ENCODE measurements around the gene SPAM1. TPM values are rescaled to one million over a fixed set of nuclear protein-coding genes. Genes with fewer than 3 reads are reported as not detected.
A peak's percentile ranks its signal among the peaks of the same experiment; 100 is the strongest.

Gene SPAM1
- total RNA-seq, 3 donors from 2014 or later, result not detected

DNA sequence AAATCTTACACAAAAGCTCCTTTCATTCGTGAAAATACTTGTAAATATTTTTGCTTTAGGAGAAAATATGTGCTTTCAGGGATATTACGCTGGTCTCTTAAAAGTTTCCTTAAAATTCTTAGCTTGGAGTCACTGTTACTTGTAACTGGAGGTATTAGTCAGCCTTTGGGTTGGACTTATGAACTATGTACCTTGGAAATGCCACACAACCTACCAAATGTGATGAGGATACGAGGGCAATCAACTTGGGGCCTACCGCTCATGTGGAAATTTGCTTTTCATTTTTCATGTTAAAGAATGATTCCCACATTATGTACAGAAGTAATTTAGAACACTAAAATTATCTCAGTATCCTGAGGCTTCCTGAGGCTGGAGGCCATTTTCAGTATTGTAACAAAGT is 23.1 kb downstream of the SPAM1 start:
- intact Hi-C loops (cut with DNase I, micrococcal nuclease), result no loop called here
- TF ChIP-seq, protein P1, sequence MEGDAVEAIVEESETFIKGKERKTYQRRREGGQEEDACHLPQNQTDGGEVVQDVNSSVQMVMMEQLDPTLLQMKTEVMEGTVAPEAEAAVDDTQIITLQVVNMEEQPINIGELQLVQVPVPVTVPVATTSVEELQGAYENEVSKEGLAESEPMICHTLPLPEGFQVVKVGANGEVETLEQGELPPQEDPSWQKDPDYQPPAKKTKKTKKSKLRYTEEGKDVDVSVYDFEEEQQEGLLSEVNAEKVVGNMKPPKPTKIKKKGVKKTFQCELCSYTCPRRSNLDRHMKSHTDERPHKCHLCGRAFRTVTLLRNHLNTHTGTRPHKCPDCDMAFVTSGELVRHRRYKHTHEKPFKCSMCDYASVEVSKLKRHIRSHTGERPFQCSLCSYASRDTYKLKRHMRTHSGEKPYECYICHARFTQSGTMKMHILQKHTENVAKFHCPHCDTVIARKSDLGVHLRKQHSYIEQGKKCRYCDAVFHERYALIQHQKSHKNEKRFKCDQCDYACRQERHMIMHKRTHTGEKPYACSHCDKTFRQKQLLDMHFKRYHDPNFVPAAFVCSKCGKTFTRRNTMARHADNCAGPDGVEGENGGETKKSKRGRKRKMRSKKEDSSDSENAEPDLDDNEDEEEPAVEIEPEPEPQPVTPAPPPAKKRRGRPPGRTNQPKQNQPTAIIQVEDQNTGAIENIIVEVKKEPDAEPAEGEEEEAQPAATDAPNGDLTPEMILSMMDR (IDR thresholded peaks at IDR 0.05), result no peak
- DNase-seq (no peak), ATAC-seq (peak; percentile 56)
- Histone ChIP-seq H3K36me3 (ENCODE audit: low read depth) (no peaks in the 10 kb centered on the region), H3K9me3 (no peaks in the 10 kb centered on the region), H3K4me3 (no peak overlapping the region), H3K4me1 (ENCODE audit: low read depth) (no peaks in the 10 kb centered on the region)

DNA sequence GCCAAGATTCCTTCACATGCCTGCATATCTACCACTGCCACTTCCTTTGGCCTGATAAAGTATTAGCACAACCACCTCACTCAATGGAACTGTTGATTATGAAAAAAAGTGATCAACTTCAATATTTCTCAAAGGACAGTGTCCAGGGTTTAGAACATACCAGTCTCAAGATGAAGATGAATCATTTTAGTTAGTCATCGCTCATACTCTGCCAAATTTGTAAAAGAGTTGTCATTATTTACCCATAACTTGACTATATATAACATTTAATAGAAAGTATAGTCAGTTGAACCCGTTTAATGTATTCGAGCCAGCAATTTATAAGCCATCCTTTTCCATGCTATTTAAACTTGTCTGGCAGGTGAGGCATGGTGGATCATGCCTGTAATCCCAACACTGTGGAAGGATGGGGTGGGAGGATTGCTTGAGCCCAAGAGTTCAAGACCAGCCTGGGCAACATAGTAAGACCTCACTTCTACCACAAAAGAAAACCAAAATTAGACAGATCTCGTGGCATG is 33.2 kb downstream of the SPAM1 start:
- TF ChIP-seq, protein P1 (IDR thresholded peaks at IDR 0.05), result no peak
- no peaks in the 10 kb centered on the region for H3K36me3 ChIP-seq (ENCODE audit: low read depth)
- no peaks in the 10 kb centered on the region for H3K9me3 ChIP-seq
- H3K4me1 ChIP-seq (ENCODE audit: low read depth), result no peaks in the 10 kb centered on the region
- ATAC-seq (no peak), DNase-seq (no peak)
- intact Hi-C loops (cut with DNase I, micrococcal nuclease), result no loop called here
- no peak overlapping the region for H3K4me3 ChIP-seq

DNA sequence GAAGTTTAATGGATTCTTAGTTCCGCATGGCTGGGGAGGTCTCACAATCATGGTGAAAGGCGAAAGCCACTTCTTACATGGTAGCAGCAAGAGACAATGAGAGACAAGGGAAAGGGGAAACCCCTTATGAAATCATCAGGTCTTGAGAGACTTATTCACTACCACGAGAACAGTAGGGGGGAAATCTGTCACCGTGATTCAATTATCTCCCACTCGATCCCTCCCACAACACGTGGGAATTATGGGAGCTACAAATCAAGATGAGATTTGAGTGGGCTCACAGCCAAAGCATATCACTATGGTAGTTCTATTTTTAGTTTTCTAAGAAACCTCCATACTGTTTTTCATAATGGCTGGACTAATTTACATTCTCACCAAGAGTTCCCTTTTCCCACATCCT is 36.7 kb downstream of the SPAM1 start:
- H3K9me3 ChIP-seq, result no peaks in the 10 kb centered on the region
- no peak overlapping the region for H3K4me3 ChIP-seq
- DNase-seq (no peak), ATAC-seq (no peak)
- TF ChIP-seq, protein P1 (IDR thresholded peaks at IDR 0.05), result no peak
- no peaks in the 10 kb centered on the region for H3K36me3 ChIP-seq (ENCODE audit: low read depth)
- H3K4me1 ChIP-seq (ENCODE audit: low read depth), result no peaks in the 10 kb centered on the region
- intact Hi-C loops (cut with DNase I, micrococcal nuclease), result no loop called here

DNA sequence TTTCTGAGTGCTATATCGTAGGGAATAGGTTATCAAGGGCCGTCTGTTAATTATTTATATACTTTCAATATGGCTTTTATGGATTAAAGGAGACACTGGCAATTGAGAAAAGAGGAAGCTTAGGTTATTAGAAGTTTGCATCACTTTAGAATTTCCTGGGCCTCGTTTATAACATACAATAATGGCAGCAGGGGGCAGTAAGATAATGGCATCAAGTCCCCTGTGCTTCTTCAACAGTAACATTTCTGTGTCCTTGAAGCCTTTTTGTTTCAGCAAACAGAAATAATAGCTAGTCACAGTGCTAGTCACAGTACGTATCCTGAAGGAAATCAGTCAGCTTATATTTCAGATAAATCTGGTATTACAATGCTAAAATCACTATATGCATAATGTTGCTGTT is 41.9 kb downstream of the SPAM1 start:
- peak in 1 of 3 donors; percentile 29 for DNase-seq
- ATAC-seq, result no peak

DNA sequence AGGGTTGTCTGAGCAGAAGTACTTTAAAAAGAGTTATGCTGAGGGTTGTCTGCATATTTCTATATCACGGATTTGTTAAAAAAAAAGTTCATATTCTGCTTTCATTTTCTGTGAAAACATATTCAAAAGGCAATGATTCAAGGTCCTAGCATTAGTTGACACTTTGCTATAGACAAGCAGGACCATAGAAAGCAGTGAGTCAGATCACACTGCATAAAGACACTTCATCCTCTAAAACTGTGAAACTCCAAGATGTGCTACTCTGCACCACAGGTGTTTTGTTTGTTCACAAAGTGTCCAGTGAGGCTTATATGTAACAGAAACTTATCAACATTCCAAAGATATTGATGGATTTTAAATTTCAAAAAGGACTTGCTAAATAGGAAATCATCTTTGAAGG is 47.0 kb downstream of the SPAM1 start:
- Histone ChIP-seq H3K36me3 (ENCODE audit: low read depth) (no peaks in the 10 kb centered on the region), H3K4me3 (no peak overlapping the region), H3K4me1 (ENCODE audit: low read depth) (no peaks in the 10 kb centered on the region), H3K9me3 (no peaks in the 10 kb centered on the region)
- ATAC-seq (no peak), DNase-seq (no peak)
- intact Hi-C loops (cut with DNase I, micrococcal nuclease), result no loop called here
- TF ChIP-seq, protein P1 (IDR thresholded peaks at IDR 0.05), result no peak

More for the DNA sequence above, 41.9 kb downstream of the SPAM1 start:
- no peaks in the 10 kb centered on the region for H3K9me3 ChIP-seq
- no peaks in the 10 kb centered on the region for H3K36me3 ChIP-seq (ENCODE audit: low read depth)
- no peaks in the 10 kb centered on the region for H3K4me1 ChIP-seq (ENCODE audit: low read depth)
- intact Hi-C loops (cut with DNase I, micrococcal nuclease), result no loop called here
- TF ChIP-seq, protein P1 (IDR thresholded peaks at IDR 0.05), result no peak
- H3K4me3 ChIP-seq, result no peak overlapping the region

DNA sequence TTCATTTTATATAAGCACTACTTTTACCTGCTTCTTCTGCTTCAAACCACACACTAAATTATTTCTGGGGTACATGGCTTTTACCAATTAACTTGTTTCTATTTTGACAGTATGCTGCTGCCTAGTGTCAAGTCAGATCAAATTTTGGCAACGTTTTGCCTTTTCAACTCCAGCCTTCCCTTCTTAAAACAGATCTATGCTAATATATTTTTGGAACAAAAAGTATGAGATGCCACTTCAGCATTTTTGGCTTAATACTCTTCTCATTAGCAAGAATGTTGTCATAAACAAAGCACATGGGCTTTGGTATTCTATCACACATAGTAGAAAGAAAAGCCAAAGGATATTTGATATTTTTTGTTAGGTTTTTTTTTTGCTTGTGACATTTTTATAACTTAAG is 47.8 kb downstream of the SPAM1 start:
- H3K9me3 ChIP-seq, result no peaks in the 10 kb centered on the region
- ATAC-seq, result no peak
- no peaks in the 10 kb centered on the region for H3K36me3 ChIP-seq (ENCODE audit: low read depth)
- TF ChIP-seq, protein P1 (IDR thresholded peaks at IDR 0.05), result no peak
- intact Hi-C loops (cut with DNase I, micrococcal nuclease), result no loop called here
- no peak for DNase-seq
- no peaks in the 10 kb centered on the region for H3K4me1 ChIP-seq (ENCODE audit: low read depth)
- H3K4me3 ChIP-seq, result no peak overlapping the region

Measured in mucosa of descending colon (tissue), 3 donors.